Pons (tissue), 1 donor: ENCODE measurements around the gene PARD6G.

ENCODE experiments used
- DNase-seq: peaks from one replicate; pipeline ENCODE4 v3.0.0-alpha.2; 2016; ENCODE audit warnings: low spot score

Gene PARD6G

GRCh38 chr18:80210312-80211083 is 36.8 kb downstream of the PARD6G start:
- DNase-seq, result peak; percentile 28

- DNase-seq, result no peak
These were observed 38.7 kb downstream of the PARD6G start for GRCh38 chr18:80208620-80209019.

GRCh38 chr18:80205294-80205693 is 42.0 kb downstream of the PARD6G start:
- no peak for DNase-seq

- no peak for DNase-seq
These were observed 43.2 kb downstream of the PARD6G start for GRCh38 chr18:80204142-80204541.

GRCh38 chr18:80203249-80203648 is 44.1 kb downstream of the PARD6G start:
- DNase-seq, result no peak

GRCh38 chr18:80202264-80202998 is 44.9 kb downstream of the PARD6G start:
- DNase-seq, result no peak

GRCh38 chr18:80201739-80202138 is 45.6 kb downstream of the PARD6G start:
- DNase-seq, result no peak

GRCh38 chr18:80200932-80201672 is 46.2 kb downstream of the PARD6G start:
- peak; percentile 20 for DNase-seq

- peak; percentile 88 for DNase-seq
These were observed 47.0 kb downstream of the PARD6G start for GRCh38 chr18:80200171-80200931.

GRCh38 chr18:80198994-80199748 is 48.1 kb downstream of the PARD6G start:
- no peak for DNase-seq

- no peak for DNase-seq
These were observed 48.9 kb downstream of the PARD6G start for GRCh38 chr18:80198391-80198790.

GRCh38 chr18:80197528-80197927 is 49.8 kb downstream of the PARD6G start:
- peak; percentile 6 for DNase-seq

- no peak for DNase-seq
These were observed 50.6 kb downstream of the PARD6G start for GRCh38 chr18:80196528-80197320.

GRCh38 chr18:80194874-80195570 is 52.3 kb downstream of the PARD6G start:
- DNase-seq, result no peak

GRCh38 chr18:80193701-80194100 is 53.6 kb downstream of the PARD6G start:
- no peak for DNase-seq

- DNase-seq, result no peak
These were observed 54.5 kb downstream of the PARD6G start for GRCh38 chr18:80192653-80193385.

GRCh38 chr18:80191907-80192652 is 55.2 kb downstream of the PARD6G start:
- DNase-seq, result no peak

GRCh38 chr18:80191264-80191663 is 56.0 kb downstream of the PARD6G start:
- DNase-seq, result no peak
